Measurements from ENCODE around the gene DMRTA1.

DNA sequence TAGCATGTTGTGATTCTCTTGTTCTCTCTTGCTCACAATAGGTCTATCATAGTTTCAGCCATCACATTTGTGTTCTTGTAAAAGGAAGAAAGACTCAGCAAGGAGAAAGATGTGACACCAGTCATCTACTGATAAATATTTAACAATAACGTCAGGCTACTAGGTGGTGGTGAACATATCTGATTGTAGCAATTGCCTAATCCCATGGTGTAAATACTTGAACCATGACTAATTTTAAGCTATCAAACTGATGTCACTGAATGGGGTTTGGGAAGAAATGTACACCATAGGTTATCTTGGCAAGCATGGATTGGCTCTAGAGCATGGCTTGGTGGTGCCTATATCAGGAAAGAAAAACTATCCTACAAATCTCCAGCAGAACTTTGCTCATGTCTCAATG, 16.6 kb downstream of the DMRTA1 start:
- no peak for TF ChIP-seq ZFX (IDR thresholded peaks at IDR 0.05)
- TF ChIP-seq, protein P1, sequence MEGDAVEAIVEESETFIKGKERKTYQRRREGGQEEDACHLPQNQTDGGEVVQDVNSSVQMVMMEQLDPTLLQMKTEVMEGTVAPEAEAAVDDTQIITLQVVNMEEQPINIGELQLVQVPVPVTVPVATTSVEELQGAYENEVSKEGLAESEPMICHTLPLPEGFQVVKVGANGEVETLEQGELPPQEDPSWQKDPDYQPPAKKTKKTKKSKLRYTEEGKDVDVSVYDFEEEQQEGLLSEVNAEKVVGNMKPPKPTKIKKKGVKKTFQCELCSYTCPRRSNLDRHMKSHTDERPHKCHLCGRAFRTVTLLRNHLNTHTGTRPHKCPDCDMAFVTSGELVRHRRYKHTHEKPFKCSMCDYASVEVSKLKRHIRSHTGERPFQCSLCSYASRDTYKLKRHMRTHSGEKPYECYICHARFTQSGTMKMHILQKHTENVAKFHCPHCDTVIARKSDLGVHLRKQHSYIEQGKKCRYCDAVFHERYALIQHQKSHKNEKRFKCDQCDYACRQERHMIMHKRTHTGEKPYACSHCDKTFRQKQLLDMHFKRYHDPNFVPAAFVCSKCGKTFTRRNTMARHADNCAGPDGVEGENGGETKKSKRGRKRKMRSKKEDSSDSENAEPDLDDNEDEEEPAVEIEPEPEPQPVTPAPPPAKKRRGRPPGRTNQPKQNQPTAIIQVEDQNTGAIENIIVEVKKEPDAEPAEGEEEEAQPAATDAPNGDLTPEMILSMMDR (conservative IDR thresholded peaks at IDR 0.05) = no peak

Data from C4-2B (cell line).